NB4 (cell line): ENCODE measurements around the gene NAXE.
A peak's percentile ranks its signal among the peaks of the same experiment; 100 is the strongest.

ENCODE experiments used
- DNase-seq: peaks from one replicate; pipeline ENCODE4 v3.0.0; 2010; ENCODE audit warnings: low read depth
- H3K4me3 ChIP-seq: one replicate; pipeline ENCODE4 v1.5.1; 2011; ENCODE audit warnings: mild to moderate bottlenecking, low read depth, low read length, moderate library complexity
- MYC ChIP-seq: IDR thresholded peaks from 2 replicates; pipeline ENCODE4 v1.6.1; 2011; ENCODE audit warnings: low read depth, low read length
- POLR2A ChIP-seq: IDR thresholded peaks from 2 replicates; pipeline ENCODE4 v1.6.1; 2011; ENCODE audit warnings: mild to moderate bottlenecking; ENCODE audit not compliant: insufficient read length; ENCODE audit errors: extremely low read depth
- TF ChIP-seq, protein P1 (sequence below): IDR thresholded peaks from 2 replicates; pipeline ENCODE4 v1.6.1; 2011; ENCODE audit warnings: low read depth, low read length
- TF ChIP-seq, protein P2 (sequence below): IDR thresholded peaks from one replicate; pipeline ENCODE4 v1.5.1; 2012; ENCODE audit warnings: low read depth, low read length

Gene NAXE

DNA sequence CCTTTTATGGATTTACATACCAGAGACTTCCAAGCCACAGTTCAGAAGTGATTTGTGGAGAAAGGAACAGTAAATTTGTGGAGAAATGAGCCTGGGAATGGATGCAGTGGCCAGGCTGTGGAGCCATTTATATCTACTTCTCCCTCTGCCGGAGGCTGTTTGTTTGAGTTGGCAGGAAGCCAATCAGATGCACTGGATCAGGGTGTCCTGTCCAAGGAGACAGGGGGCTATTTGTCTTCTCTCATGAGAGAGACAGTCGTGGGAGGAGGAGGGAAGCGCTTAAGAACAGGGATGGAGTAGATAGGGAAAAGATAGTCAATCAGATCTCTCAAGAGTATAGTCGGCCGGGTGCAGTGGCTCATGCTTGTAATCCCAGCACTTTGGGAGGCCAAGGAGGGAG is 24.9 kb downstream of the NAXE start:
- TF ChIP-seq POLR2A (no peak), MYC (no peak)
- TF ChIP-seq, protein P1, sequence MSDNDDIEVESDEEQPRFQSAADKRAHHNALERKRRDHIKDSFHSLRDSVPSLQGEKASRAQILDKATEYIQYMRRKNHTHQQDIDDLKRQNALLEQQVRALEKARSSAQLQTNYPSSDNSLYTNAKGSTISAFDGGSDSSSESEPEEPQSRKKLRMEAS: no peak
- TF ChIP-seq, protein P2, sequence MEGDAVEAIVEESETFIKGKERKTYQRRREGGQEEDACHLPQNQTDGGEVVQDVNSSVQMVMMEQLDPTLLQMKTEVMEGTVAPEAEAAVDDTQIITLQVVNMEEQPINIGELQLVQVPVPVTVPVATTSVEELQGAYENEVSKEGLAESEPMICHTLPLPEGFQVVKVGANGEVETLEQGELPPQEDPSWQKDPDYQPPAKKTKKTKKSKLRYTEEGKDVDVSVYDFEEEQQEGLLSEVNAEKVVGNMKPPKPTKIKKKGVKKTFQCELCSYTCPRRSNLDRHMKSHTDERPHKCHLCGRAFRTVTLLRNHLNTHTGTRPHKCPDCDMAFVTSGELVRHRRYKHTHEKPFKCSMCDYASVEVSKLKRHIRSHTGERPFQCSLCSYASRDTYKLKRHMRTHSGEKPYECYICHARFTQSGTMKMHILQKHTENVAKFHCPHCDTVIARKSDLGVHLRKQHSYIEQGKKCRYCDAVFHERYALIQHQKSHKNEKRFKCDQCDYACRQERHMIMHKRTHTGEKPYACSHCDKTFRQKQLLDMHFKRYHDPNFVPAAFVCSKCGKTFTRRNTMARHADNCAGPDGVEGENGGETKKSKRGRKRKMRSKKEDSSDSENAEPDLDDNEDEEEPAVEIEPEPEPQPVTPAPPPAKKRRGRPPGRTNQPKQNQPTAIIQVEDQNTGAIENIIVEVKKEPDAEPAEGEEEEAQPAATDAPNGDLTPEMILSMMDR: no peak
- DNase-seq: no peak
- H3K4me3 ChIP-seq: no peak overlapping the region

DNA sequence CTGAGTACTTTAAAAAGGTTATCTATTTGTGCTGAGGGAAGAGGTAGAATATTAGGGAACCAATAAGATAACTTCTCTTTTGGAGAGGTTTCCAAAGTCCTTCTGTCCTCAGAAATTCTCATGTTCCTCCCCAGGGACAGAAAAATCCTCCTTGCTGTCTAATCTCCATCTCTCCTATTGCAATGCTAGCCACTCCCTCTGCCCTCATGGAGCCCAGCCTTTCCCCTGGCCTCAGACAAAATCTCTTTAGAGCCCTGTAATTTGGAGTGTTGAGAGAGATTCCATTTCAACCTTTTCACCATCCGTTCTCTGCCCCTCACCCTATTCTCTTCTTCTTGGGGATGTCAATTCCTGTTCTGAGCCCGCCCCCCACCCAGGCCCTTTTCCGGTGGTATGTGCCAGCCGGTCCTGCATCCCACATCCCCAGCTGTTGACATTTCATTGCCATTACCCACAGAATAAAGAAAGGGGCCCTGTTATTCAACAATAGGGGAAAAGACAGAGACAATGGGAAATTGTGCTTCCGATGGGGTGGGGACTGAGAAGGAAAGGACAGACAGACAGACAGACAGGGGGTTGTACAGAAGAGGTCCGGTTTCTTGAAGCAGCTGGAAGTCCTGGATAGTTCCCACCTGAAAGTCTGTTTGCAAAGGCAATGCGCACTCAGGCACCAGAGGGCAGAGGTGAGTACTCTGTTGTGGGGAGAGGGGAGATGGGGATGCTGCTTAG is 27.4 kb downstream of the NAXE start, which contains the start of gene HAPLN2:
Gene HAPLN2, plus strand, starts transcription at position 563 of the 729 bp plus-strand sequence. CDS start 4,076 bp downstream, outside the sequence.
- TF ChIP-seq, protein P2: peak; percentile 72
- TF ChIP-seq, protein P1: no peak

DNA sequence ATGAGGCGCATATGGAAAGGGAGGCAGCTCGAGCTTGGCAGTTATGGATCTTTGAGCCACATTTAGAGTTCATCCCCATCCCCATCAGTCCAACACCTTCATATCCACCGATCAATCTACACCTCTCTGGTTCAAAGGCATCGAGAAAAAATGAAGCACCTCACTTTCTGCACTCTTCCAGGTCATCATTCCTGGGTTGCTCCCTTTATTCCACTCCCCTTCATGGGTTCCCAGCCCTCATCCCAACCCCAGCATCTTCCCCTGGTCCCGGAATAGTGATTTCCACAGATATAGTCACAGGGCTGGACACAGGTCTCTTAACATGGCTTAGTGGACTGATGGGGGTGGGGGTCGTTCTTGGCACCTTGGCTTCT is 28.0 kb downstream of the NAXE start:
- no peak overlapping the region for H3K4me3 ChIP-seq
- no peak for DNase-seq
- TF ChIP-seq, protein P1: no peak
- no peak for TF ChIP-seq POLR2A
- TF ChIP-seq MYC: no peak
- TF ChIP-seq, protein P2: no peak

More for the DNA sequence above, 27.4 kb downstream of the NAXE start, which contains the start of gene HAPLN2:
- peak; percentile 35 for DNase-seq
- H3K4me3 ChIP-seq: no peak within 1 kb of the TSS

DNA sequence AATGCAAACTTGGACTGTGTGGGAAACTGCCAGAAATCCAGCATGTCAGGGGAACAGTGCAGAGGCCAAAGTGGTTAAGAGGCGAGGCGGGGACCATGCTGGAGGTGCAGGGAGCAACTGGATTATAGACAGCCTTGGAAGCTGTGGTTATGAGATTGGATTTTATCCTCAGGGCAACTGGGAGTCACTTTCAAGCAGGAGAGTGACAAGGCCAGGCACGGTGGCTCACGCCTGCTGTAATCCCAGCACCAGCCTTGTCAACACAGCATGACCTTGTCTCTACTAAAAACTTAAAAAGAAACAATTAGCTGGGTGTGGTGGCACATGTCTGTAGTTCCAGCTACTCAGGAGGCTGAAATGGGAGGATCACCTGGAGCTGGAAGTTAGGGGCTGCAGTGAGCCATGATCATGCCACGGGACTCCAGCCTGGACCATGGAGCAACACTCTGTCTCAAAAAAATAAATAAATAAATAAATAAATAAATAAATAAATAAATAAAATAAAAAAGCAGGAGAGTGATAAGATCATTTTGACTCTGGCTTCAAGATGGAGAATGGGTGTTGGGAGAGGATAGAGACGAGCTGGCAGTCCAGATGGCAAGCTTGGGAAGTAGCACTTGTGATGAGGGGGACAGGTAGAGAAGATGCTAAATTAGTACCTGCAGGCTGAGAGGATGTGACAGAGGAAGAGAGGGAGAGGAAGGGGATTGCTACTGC is 31.2 kb downstream of the NAXE start:
- no peak overlapping the region for H3K4me3 ChIP-seq
- no peak for DNase-seq
- TF ChIP-seq, protein P1: no peak
- no peak for TF ChIP-seq MYC
- TF ChIP-seq, protein P2: no peak
- no peak for TF ChIP-seq POLR2A

DNA sequence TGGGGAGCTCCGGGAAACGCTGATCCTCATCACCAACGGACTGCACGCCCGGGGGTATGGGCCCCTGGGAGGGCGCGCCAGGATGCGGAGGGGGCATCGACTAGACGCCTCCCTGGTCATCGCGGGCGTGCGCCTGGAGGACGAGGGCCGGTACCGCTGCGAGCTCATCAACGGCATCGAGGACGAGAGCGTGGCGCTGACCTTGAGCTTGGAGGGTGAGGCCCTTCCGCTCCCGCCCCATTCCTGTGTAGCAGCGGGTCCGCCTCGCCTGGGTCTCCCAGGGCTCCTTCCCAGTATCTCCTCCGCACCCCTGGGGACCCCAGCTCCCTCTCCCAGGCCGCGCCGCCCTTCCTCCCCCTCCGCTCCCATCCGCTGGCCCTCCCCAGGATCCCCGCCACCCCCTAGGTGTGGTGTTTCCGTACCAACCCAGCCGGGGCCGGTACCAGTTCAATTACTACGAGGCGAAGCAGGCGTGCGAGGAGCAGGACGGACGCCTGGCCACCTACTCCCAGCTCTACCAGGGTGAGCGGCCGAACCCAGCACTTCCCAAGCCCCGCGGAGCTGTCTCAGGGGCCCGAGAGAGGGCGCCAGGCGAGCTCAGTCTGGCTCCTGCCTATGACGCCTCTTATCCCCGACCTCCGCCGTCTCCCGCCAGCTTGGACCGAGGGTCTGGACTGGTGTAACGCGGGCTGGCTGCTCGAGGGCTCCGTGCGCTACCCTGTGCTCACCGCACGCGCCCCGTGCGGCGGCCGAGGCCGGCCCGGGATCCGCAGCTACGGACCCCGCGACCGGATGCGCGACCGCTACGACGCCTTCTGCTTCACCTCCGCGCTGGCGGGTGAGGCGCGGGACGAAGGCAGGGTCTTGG is 32.6 kb downstream of the NAXE start:
- TF ChIP-seq, protein P2: peak; percentile 29
- no peak for TF ChIP-seq POLR2A
- peak; percentile 55 for DNase-seq
- H3K4me3 ChIP-seq: no peak overlapping the region
